ENCODE data around the gene STRAP.

- TF ChIP-seq POLR2A (IDR thresholded peaks at IDR 0.05) (no peak), CTCF (IDR thresholded peaks at IDR 0.05 in 8 of 11, conservative IDR thresholded peaks at IDR 0.05 in 3 of 11) (no peak), POLR2AphosphoS5 (IDR thresholded peaks at IDR 0.05) (no peak)
These were observed 56.9 kb downstream of the STRAP start for GRCh38 chr12:15939111-15939510.

Measured in spleen (tissue), 7 donors.